WI38 (cell line): ENCODE measurements around the gene SLC6A3.
"Not testable (repeated sequence)": the region's sequence is repeated elsewhere in the genome, so short reads cannot be mapped to it uniquely, and the experiment has no call there.

ENCODE experiments used
- H3K4me3 ChIP-seq: 2 replicates; pipeline ENCODE4 v1.5.1; 2011; ENCODE audit warnings: low read depth, mild to moderate bottlenecking, control low read depth, low read length
- TF ChIP-seq, protein P1 (sequence below): IDR thresholded peaks from 2 replicates; pipeline ENCODE4 v1.5.1; 2012; ENCODE audit warnings: low read depth, mild to moderate bottlenecking, control low read depth, low read length

Gene SLC6A3

DNA sequence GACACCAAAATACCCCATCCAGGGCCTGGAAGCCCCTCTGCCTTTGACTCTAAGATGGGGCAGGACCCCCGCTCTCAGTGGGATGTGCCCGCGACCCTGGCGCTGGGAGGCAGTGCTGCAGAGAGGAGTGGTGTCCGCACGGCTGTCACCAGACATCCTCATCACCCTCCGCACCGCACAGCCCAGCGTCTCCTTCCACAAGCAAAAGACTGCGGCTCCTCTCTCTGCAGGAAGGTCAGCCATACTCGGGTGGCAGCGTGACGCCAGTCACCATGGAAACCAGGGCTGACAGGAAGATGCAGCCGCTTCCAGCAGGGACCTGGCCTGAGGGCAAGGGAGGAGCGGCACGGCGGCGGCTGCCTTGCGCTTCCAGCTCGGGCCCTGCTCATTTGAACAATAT lies 17.1 kb upstream of the SLC6A3 start:
- no peak overlapping the region for H3K4me3 ChIP-seq
- TF ChIP-seq, protein P1, sequence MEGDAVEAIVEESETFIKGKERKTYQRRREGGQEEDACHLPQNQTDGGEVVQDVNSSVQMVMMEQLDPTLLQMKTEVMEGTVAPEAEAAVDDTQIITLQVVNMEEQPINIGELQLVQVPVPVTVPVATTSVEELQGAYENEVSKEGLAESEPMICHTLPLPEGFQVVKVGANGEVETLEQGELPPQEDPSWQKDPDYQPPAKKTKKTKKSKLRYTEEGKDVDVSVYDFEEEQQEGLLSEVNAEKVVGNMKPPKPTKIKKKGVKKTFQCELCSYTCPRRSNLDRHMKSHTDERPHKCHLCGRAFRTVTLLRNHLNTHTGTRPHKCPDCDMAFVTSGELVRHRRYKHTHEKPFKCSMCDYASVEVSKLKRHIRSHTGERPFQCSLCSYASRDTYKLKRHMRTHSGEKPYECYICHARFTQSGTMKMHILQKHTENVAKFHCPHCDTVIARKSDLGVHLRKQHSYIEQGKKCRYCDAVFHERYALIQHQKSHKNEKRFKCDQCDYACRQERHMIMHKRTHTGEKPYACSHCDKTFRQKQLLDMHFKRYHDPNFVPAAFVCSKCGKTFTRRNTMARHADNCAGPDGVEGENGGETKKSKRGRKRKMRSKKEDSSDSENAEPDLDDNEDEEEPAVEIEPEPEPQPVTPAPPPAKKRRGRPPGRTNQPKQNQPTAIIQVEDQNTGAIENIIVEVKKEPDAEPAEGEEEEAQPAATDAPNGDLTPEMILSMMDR, result no peak

DNA sequence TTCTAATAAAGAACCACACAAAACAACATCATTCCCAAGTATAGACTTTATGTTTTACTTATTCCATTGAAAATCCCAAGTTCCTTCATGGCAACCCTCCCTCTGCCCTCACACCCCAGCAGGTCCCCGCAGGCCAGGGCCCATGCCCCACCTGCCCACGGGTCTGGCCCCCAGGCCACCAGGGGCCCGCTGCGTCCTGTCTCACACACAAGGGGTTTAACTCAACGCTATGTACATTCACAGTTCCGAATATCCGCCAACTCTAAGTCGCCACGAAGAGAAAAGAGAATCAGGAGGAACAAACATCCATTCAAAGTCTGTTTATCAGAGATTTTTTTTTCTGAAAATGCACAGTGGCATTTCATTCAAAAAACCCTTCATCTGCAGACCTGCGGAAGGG lies 16.2 kb upstream of the SLC6A3 start:
- H3K4me3 ChIP-seq, result no peak overlapping the region
- TF ChIP-seq, protein P1, result no peak

GRCh38 chr5:1460054-1460682 lies 14.9 kb upstream of the SLC6A3 start:
- no peak overlapping the region for H3K4me3 ChIP-seq
- TF ChIP-seq, protein P1, result no peak

DNA sequence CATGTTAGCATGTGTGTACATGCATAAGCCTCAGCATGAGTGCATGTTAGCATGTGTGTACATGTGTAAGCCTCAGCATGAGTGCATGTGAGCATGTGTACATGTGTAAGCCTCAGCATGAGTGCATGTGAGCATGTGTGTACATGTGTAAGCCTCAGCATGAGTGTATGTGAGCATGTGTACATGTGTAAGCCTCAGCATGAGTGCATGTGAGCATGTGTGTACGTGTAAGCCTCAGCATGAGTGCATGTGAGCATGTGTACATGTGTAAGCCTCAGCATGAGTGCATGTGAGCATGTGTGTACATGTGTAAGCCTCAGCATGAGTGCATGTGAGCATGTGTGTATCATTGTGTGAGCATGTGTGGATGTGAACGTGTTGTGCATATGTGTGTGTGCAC lies 14.2 kb upstream of the SLC6A3 start:
- H3K4me3 ChIP-seq, result not testable (repeated sequence)

- not testable (repeated sequence) for H3K4me3 ChIP-seq
Observed at GRCh38 chr5:1456110-1456881, 11.1 kb upstream of the SLC6A3 start.

DNA sequence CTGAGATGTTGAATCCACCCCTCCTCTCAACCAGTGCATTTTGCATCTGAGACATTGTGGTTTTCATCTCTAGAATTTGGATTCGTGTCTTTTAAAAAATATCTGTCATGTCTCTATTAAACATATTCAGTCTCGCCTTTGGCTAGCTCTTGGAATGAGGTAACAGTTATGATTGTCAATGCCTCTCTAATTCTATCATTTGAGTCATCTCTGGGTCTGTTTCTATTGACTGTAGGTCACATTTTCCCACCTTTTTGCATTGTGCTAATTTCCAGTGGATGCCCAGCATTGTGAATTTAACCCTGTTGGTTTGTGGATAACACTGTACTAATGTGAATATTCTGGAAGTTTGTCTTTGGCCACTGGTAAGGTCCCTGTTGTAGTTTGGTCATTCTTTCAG lies 8.4 kb upstream of the SLC6A3 start:
- TF ChIP-seq, protein P1, result no peak
- no peak overlapping the region for H3K4me3 ChIP-seq

GRCh38 chr5:1449081-1449630 lies 3.9 kb upstream of the SLC6A3 start:
- TF ChIP-seq, protein P1, result no peak

GRCh38 chr5:1448511-1449011 lies 3.3 kb upstream of the SLC6A3 start:
- H3K4me3 ChIP-seq, result no peak overlapping the region
- TF ChIP-seq, protein P1, result no peak

More at GRCh38 chr5:1449081-1449630, 3.9 kb upstream of the SLC6A3 start:
- no peak overlapping the region for H3K4me3 ChIP-seq
